Lung (tissue), 12 donors: ENCODE measurements around the gene COG2. TPM values are rescaled to one million over a fixed set of nuclear protein-coding genes. Genes with fewer than 3 reads are reported as not detected.

Source experiments
- ATAC-seq: fragments of 200-7000 bp; cut with Tn5 transposase; one replicate; pipeline ENCODE4 v1.9.1; 2020; ENCODE audit warnings: moderate number of reproducible peaks; ENCODE audit not compliant: insufficient read depth, low FRiP score
- DNase-seq, 3 donors: peaks; one replicate each; pipeline ENCODE4 v3.0.0-alpha.2; 2013 to 2017
- H3K27ac ChIP-seq, 2 donors: one replicate each; pipeline ENCODE4 v1.5.1; 2013; ENCODE audit warnings: mild to moderate bottlenecking in 2 of 2, moderate library complexity in 2 of 2, control low read depth in 1 of 2, inconsistent platforms in 1 of 2, low read depth in 1 of 2, low read length in 1 of 2
- H3K27me3 ChIP-seq, 3 donors: one replicate each; pipeline ENCODE4 v1.5.1; 2013; ENCODE audit warnings: low read length in 2 of 3; ENCODE audit not compliant: control insufficient read depth in 3 of 3, insufficient read depth in 3 of 3
- H3K36me3 ChIP-seq, 4 donors: one replicate each; pipeline ENCODE4 v1.5.1; 2013; ENCODE audit warnings: low read length in 4 of 4, mild to moderate bottlenecking in 1 of 4, moderate library complexity in 1 of 4; ENCODE audit not compliant: control insufficient read depth in 4 of 4, insufficient read depth in 4 of 4
- H3K4me1 ChIP-seq, 5 donors: one replicate each; pipeline ENCODE4 v1.5.1; 2013; ENCODE audit warnings: low read length in 5 of 5, mild to moderate bottlenecking in 2 of 5, moderate library complexity in 1 of 5; ENCODE audit not compliant: control insufficient read depth in 5 of 5, insufficient read depth in 5 of 5
- H3K4me3 ChIP-seq: one replicate; pipeline ENCODE4 v1.5.1; 2013; ENCODE audit warnings: mild to moderate bottlenecking, control low read depth, moderate library complexity
- H3K9ac ChIP-seq, 2 donors: one replicate each; pipeline ENCODE4 v1.5.1; 2013; ENCODE audit warnings: low read length in 2 of 2, control low read depth in 1 of 2; ENCODE audit not compliant: insufficient read depth in 1 of 2
- H3K9me3 ChIP-seq, 4 donors: one replicate each; pipeline ENCODE4 v1.5.1; 2013; ENCODE audit warnings: low read length in 3 of 4, mild to moderate bottlenecking in 1 of 4, moderate library complexity in 1 of 4; ENCODE audit not compliant: control insufficient read depth in 4 of 4, insufficient read depth in 3 of 4
- CTCF ChIP-seq: IDR thresholded peaks from 2 replicates; pipeline ENCODE4 v1.5.1; 2012; ENCODE audit warnings: mild to moderate bottlenecking; ENCODE audit errors: control extremely low read depth, extremely low read depth
- WGBS, 2 donors: extraction: QIAGEN DNeasy Blood & Tissue Kit; methylation state at CpG; one replicate each; pipeline ENCODE4 v1.1.7; 2013; 5-methylcytosine and 5-hydroxymethylcytosine counted together
- polyA plus RNA-seq, 2 donors: library from polyadenylated mRNA; stranded (reverse); fragments of 200-250 nt; gene quantifications; one replicate each; pipeline ENCODE4 v1.2.1, GENCODE V29; 2013
- total RNA-seq, 2 donors: library from RNA; depleted of rRNA in 1 of 2; stranded (reverse); fragments of >200 nt in 1 of 2; gene quantifications; one replicate each; pipeline ENCODE4 v1.2.1, GENCODE V29; 2014 to 2021
- donor health status: control.
- donor health status: control.
- donor health status: Bipolar disorder and iron deficiency.
- donor health status: healthy.
- donor health status: DM: yes; HTN: yes; CAD: no.

The COG2 gene
- total and polyA plus RNA-seq, 4 donors, result 8.6 to 41.0 (median 17.5) TPM

- Histone ChIP-seq H3K9me3 (no peaks in the 10 kb centered on the region), H3K9ac (no peak overlapping the region), H3K4me3 (no peak overlapping the region), H3K27ac (no peak overlapping the region), H3K4me1 (peaks cover 0 to 5% (median 0%) of the 10 kb centered on the region in 5 donors), H3K36me3 (no peaks in the 10 kb centered on the region), H3K27me3 (peaks cover 0 to 4% (median 0%) of the 10 kb centered on the region in 3 donors)
- TF ChIP-seq CTCF, result no peak
- no peak for DNase-seq
- ATAC-seq, result no peak
- WGBS, 2 donors, result 70 to 85% methylated on average over 7 of the region's 7 CpGs
Measured at GRCh38 chr1:230636575-230637148, 5.6 kb upstream of the COG2 start.

DNA sequence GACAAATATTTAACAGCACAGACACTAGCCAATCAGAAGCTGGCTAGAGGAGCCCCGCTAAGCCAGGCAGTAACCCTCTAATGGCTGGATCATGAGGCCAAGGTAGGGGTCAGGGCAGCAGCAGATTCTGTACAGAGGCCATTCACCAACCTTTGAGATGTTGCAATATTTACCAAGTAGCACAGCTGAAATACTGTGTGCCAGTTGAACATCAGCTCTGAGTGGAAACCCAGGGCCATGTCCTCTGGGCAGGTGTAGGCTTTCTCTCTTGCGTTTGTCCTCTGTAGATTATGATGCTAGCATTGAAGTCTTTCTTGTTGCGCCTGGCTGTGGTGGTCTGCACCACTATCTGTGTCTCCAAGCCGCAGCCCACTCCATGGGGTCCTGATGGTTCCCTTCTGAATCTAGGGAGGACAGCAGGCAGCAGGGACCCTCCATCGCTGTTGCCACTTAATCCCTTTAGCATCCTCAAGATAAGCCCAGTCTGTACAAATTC lies 2.5 kb upstream of the COG2 start:
- peaks cover 0 to 4% (median 0%) of the 10 kb centered on the region in 3 donors for H3K27me3 ChIP-seq
- no peaks in the 10 kb centered on the region for H3K9me3 ChIP-seq
- ATAC-seq (no peak), DNase-seq (no peak)
- H3K27ac ChIP-seq, result no peak overlapping the region
- no peak for TF ChIP-seq CTCF
- peaks cover 5 to 24% (median 11%) of the 10 kb centered on the region in 5 donors for H3K4me1 ChIP-seq
- 76 to 90% methylated on average over 5 of the region's 5 CpGs for WGBS, 2 donors
- H3K9ac ChIP-seq, result no peak overlapping the region
- H3K36me3 ChIP-seq, result no peaks in the 10 kb centered on the region
- no peak overlapping the region for H3K4me3 ChIP-seq

GRCh38 chr1:230641346-230641745 lies 935 bp upstream of the COG2 start:
- 36 to 61% methylated on average over 6 of the region's 6 CpGs for WGBS, 2 donors
- Histone ChIP-seq H3K27ac (no peak overlapping the region), H3K27me3 (peaks cover 0 to 4% (median 0%) of the 10 kb centered on the region in 3 donors), H3K4me3 (no peak overlapping the region), H3K9ac (no peak overlapping the region), H3K36me3 (peaks cover 0 to 3% (median under 1%) of the 10 kb centered on the region in 4 donors), H3K4me1 (peaks cover 5 to 24% (median 11%) of the 10 kb centered on the region in 5 donors), H3K9me3 (no peaks in the 10 kb centered on the region)
- no peak for ATAC-seq
- DNase-seq, result no peak
- TF ChIP-seq CTCF, result no peak

DNA sequence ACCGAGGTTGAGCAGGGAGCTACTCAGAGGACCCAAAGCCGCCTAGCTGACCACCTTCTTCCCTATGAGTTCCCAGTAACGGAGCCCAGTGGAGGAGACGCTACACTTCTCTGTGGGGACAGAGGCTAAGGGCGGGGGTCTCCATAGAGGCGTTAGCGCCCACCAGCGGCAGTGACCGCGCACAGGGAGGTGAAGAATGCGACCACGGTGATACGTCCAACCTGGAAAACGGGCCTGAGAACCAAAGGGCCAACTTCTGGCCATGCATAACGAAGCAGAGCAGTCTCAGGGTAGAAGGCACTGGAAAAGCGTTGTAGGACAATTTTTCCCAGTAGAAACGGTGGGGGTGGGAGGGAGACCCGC lies 400 bp upstream of the COG2 start:
- H3K9ac ChIP-seq, result no peak overlapping the region
- peaks cover 5 to 24% (median 11%) of the 10 kb centered on the region in 5 donors for H3K4me1 ChIP-seq
- no peak for ATAC-seq
- no peak overlapping the region for H3K27ac ChIP-seq
- H3K9me3 ChIP-seq, result no peaks in the 10 kb centered on the region
- DNase-seq, result no peak
- TF ChIP-seq CTCF, result no peak
- peaks cover 0 to 7% (median 3%) of the 10 kb centered on the region in 4 donors for H3K36me3 ChIP-seq
- H3K4me3 ChIP-seq, result no peak overlapping the region
- H3K27me3 ChIP-seq, result no peaks in the 10 kb centered on the region
- WGBS, 2 donors, result 7 to 11% methylated on average over 18 of the region's 18 CpGs
